ENCODE data around the gene CDH26.
A peak's percentile ranks its signal among the peaks of the same experiment; 100 is the strongest.

The CDH26 gene

GRCh38 chr20:60034231-60035110 is 76.2 kb downstream of the CDH26 start:
- H3K4me3 Mint-ChIP-seq: no peak overlapping the region
- no peak for TF ChIP-seq CTCF (IDR thresholded peaks at IDR 0.05)
- peaks cover 37% of the 10 kb centered on the region for H3K4me1 Mint-ChIP-seq
- H3K9me3 Mint-ChIP-seq: peaks cover 9% of the 10 kb centered on the region
- H3K27me3 Mint-ChIP-seq (ENCODE audit: low read depth, poor library complexity): peaks cover 12% of the 10 kb centered on the region
- peak; percentile 22 for DNase-seq
- peak overlapping the region; percentile 86 for H3K27ac Mint-ChIP-seq
- H3K36me3 Mint-ChIP-seq (ENCODE audit: low read depth): no peaks in the 10 kb centered on the region

- no peak for DNase-seq
- Mint-ChIP-seq H3K27ac (no peak overlapping the region), H3K4me3 (no peak overlapping the region), H3K36me3 (ENCODE audit: low read depth) (no peaks in the 10 kb centered on the region), H3K4me1 (peaks cover 37% of the 10 kb centered on the region), H3K27me3 (ENCODE audit: low read depth, poor library complexity) (peaks cover 15% of the 10 kb centered on the region), H3K9me3 (peaks cover 6% of the 10 kb centered on the region)
- TF ChIP-seq CTCF (IDR thresholded peaks at IDR 0.05): no peak
These were observed 77.3 kb downstream of the CDH26 start for GRCh38 chr20:60035486-60035885.

DNA sequence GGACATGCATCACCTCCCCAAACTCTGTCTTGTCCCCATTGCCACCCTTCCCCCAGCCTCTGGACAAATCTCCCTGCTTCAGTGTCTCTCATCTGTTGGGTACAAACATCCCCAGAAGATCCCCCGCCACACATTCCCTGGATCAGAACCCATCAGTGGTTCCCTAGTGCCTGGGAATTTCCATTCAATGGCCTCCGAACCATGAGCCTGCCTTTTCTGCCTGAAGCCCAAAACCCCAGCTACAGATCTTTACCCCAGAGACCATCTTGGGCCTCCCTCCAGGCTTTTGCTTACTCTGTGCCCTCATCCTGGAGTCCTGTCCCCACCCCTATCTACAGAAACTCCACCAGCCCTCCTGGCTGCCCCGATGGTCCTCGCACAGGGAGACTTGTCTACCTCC is 78.1 kb downstream of the CDH26 start:
- Mint-ChIP-seq H3K4me1 (peaks cover 43% of the 10 kb centered on the region), H3K27me3 (ENCODE audit: low read depth, poor library complexity) (peaks cover 16% of the 10 kb centered on the region), H3K4me3 (no peak overlapping the region), H3K27ac (no peak overlapping the region), H3K9me3 (peaks cover 5% of the 10 kb centered on the region), H3K36me3 (ENCODE audit: low read depth) (no peaks in the 10 kb centered on the region)
- TF ChIP-seq CTCF (IDR thresholded peaks at IDR 0.05): no peak
- no peak for DNase-seq

DNA sequence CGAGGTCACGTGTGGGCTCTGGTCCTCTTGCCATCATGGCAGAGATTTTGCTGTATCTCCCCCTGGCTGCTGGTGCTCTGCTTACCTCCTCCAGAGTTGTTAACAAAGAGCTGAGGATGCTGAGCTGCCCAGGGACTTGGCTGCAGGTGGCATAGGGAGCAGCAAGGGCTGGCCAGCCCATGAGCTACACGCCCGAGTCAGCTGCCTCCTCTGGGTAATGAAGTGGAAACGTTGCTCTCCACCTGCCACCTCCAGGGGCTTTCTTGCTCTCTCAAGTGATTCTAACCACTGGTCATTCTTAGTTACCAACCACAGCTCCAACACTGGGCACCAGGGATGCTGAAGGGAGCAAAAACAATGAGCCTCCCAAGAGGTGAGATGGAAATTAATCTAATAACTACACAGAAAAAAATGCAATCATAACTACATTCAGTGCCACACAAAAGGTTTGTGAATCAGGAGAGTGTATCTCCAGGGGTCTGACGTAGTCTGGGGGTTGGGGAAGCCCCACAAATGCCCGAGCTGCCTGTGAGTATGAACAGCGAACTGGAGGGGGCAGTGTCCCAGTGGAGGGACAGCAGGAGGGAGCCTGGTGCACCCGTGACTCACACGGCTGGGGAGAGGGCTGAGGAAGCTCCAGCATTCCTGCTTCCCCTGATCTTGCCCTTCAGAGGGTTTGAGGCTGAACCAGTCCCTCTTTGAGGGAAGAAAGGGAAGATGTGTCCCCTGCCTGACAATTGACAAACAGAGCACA is 78.7 kb downstream of the CDH26 start:
- H3K27me3 Mint-ChIP-seq (ENCODE audit: low read depth, poor library complexity): peaks cover 16% of the 10 kb centered on the region
- DNase-seq: no peak
- no peak for TF ChIP-seq CTCF (IDR thresholded peaks at IDR 0.05)
- H3K4me3 Mint-ChIP-seq: no peak overlapping the region
- no peaks in the 10 kb centered on the region for H3K36me3 Mint-ChIP-seq (ENCODE audit: low read depth)
- peaks cover 49% of the 10 kb centered on the region for H3K4me1 Mint-ChIP-seq
- peaks cover 5% of the 10 kb centered on the region for H3K9me3 Mint-ChIP-seq
- H3K27ac Mint-ChIP-seq: no peak overlapping the region

DNA sequence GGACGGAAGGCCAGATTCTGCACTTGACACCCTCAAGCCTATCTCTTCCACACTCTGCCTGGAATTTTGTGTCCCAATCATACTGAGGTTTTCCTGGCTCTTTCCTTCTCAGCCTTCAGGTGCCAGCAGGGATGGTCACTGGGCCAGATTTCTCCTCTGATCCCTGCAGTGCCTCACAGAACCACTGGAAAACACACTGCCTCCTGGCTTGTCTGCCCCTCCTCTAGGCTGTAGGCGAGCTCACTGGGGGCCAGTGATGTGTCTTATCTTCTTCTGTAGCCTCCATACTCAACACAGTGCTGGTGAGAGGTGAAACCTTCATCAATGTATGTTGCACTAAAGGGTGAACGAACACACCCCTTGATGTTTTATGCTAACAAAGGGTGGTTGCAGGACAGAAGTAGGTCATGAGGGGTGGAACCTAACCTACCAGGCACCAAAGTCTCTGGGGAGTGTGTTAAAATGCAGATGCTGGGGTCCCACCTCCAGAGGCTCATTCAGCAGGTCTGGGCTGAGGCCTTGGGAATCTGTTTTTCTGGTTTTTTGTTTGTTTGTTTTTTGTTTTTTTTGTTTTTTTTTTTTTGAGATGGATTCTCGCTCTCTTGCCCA is 80.3 kb downstream of the CDH26 start:
- peaks cover 48% of the 10 kb centered on the region for H3K4me1 Mint-ChIP-seq
- peaks cover 6% of the 10 kb centered on the region for H3K9me3 Mint-ChIP-seq
- H3K27me3 Mint-ChIP-seq (ENCODE audit: low read depth, poor library complexity): peaks cover 16% of the 10 kb centered on the region
- no peak overlapping the region for H3K27ac Mint-ChIP-seq
- DNase-seq: no peak
- no peak for TF ChIP-seq CTCF (IDR thresholded peaks at IDR 0.05)
- H3K36me3 Mint-ChIP-seq (ENCODE audit: low read depth): no peaks in the 10 kb centered on the region
- H3K4me3 Mint-ChIP-seq: no peak overlapping the region
